Medulla oblongata (tissue), 1 donor: ENCODE results near the gene TMEM174.

Experiments
- DNase-seq: peaks from one replicate; pipeline ENCODE4 v3.0.0-alpha.2; 2015; ENCODE audit errors: extremely low spot score

The TMEM174 gene

GRCh38 chr5:73172951-73173350, at the start of gene TMEM174:
TMEM174 (plus strand) TSS chr5:73173193; CDS start chr5:73173244, 51 bp downstream.
- DNase-seq, result no peak

- DNase-seq, result no peak
Measured at GRCh38 chr5:73125289-73125688, 47.7 kb upstream of the TMEM174 start.

- DNase-seq, result peak; percentile 63
Measured at GRCh38 chr5:73126381-73126780, 46.6 kb upstream of the TMEM174 start.

GRCh38 chr5:73126957-73127356, 46.0 kb upstream of the TMEM174 start:
- DNase-seq, result no peak

- no peak for DNase-seq
Measured at GRCh38 chr5:73129143-73129542, 43.9 kb upstream of the TMEM174 start.

GRCh38 chr5:73130811-73131210, 42.2 kb upstream of the TMEM174 start:
- DNase-seq, result no peak

- no peak for DNase-seq
Measured at GRCh38 chr5:73131711-73132425, 41.1 kb upstream of the TMEM174 start.

GRCh38 chr5:73132759-73133158, 40.2 kb upstream of the TMEM174 start:
- DNase-seq, result no peak

- DNase-seq, result no peak
Measured at GRCh38 chr5:73135021-73135420, 38.0 kb upstream of the TMEM174 start.

GRCh38 chr5:73135429-73136054, 37.5 kb upstream of the TMEM174 start:
- DNase-seq, result no peak

GRCh38 chr5:73136055-73136562, 36.9 kb upstream of the TMEM174 start:
- no peak for DNase-seq

- no peak for DNase-seq
Measured at GRCh38 chr5:73137563-73138530, 35.1 kb upstream of the TMEM174 start.

GRCh38 chr5:73139485-73139884, 33.5 kb upstream of the TMEM174 start:
- no peak for DNase-seq

GRCh38 chr5:73140801-73141200, 32.2 kb upstream of the TMEM174 start:
- DNase-seq, result no peak

- DNase-seq, result no peak
Measured at GRCh38 chr5:73142035-73142434, 31.0 kb upstream of the TMEM174 start.

- DNase-seq, result no peak
Measured at GRCh38 chr5:73143716-73144115, 29.3 kb upstream of the TMEM174 start.

- DNase-seq, result no peak
Measured at GRCh38 chr5:73149540-73149939, 23.5 kb upstream of the TMEM174 start.

- no peak for DNase-seq
Measured at GRCh38 chr5:73150876-73151275, 22.1 kb upstream of the TMEM174 start.

GRCh38 chr5:73151766-73152410, 21.1 kb upstream of the TMEM174 start:
- DNase-seq, result no peak

- no peak for DNase-seq
Measured at GRCh38 chr5:73152411-73153388, 20.3 kb upstream of the TMEM174 start.
